Ishikawa (cell line): ENCODE results near the gene RNF186.

Source experiments
- CEBPB ChIP-seq: IDR thresholded peaks from 2 replicates; pipeline ENCODE4 v1.6.1; 2012
- CREB1 ChIP-seq: IDR thresholded peaks from 2 replicates; pipeline ENCODE4 v1.6.1; 2012; ENCODE audit warnings: low read depth
- EGR1 ChIP-seq: IDR thresholded peaks from 2 replicates; pipeline ENCODE4 v1.6.1; 2012
- EP300 ChIP-seq: IDR thresholded peaks from 2 replicates; pipeline ENCODE4 v1.6.1; 2012; ENCODE audit warnings: borderline replicate concordance
- FOXM1 ChIP-seq: IDR thresholded peaks from 2 replicates; pipeline ENCODE4 v1.6.1; 2012; ENCODE audit warnings: low read depth, borderline replicate concordance
- NFIC ChIP-seq: IDR thresholded peaks from 2 replicates; pipeline ENCODE4 v1.6.1; 2012
- RAD21 ChIP-seq: IDR thresholded peaks from 2 replicates; pipeline ENCODE4 v1.6.1; 2012; ENCODE audit warnings: low read depth
- TAF1 ChIP-seq: IDR thresholded peaks from 2 replicates; pipeline ENCODE4 v1.6.1; 2012; ENCODE audit warnings: low read depth, mild to moderate bottlenecking
- TCF12 ChIP-seq: IDR thresholded peaks from 2 replicates; pipeline ENCODE4 v1.6.1; 2012; ENCODE audit warnings: low read depth
- TEAD4 ChIP-seq: IDR thresholded peaks from 2 replicates; pipeline ENCODE4 v1.6.1; 2012
- YY1 ChIP-seq: IDR thresholded peaks from 2 replicates; pipeline ENCODE4 v1.6.1; 2012; ENCODE audit warnings: low read depth
- ZBTB7A ChIP-seq: IDR thresholded peaks from 2 replicates; pipeline ENCODE4 v1.6.1; 2012; ENCODE audit warnings: low read depth
- TF ChIP-seq, protein P1 (sequence below): IDR thresholded peaks from 2 replicates; pipeline ENCODE4 v1.6.1; 2012
- TF ChIP-seq, protein P2 (sequence below): IDR thresholded peaks from 2 replicates; pipeline ENCODE4 v1.6.1; 2012; ENCODE audit warnings: low read depth, mild to moderate bottlenecking
- TF ChIP-seq, protein P3 (sequence below): IDR thresholded peaks from 2 replicates; pipeline ENCODE4 v1.6.1; 2012

RNF186 gene

DNA sequence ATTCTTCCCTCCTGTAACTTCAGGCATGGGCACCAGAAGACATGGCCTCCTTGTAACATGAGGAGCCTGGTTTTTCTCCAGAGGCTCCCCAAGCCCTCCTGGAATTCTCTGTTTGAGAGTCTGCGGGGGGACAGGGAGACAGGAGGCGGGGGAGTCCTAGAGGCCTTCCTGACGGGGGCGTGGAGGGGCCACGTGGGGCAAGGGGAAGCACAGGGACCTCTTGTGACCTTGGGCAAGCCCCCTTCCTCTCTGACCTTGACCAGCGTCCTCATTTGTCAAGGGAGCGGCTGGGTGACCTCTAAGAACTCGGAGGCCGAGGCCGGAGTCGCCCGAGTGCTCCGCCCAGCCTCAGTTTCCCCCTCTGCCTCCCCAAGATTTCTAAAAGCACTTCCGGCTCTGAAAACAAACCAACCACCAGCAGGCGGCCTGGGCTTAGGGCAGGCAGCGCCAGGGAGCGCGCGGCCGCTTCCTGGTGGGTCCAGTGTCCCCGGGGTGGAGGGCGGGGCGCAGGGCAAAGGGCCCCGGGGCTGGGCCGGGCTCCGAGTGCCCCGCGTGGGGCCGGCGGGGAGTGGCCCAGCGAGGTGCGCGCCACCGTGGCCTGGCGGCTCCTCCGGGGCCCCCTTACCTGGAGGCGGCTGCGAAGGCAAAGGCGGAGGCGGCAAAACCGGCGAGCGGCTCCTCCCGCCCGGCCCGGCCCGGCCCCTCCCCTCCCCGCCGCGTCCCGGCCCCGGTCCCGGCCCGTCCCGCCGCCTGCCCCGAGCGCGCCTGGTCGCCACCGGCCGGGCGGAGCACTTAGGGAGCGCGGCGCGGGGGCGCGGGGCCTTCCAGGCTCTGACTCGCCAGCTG, 15.6 kb downstream of the RNF186 start, which contains the start of gene TMCO4:
TMCO4 (minus strand) TSS at position 687 of the 846 bp plus-strand sequence. CDS start 19,158 bp downstream, outside the sequence.
- TF ChIP-seq TAF1 (peak; percentile 16; the same call in 1 of the 2 replicates), EP300 (no peak)

DNA sequence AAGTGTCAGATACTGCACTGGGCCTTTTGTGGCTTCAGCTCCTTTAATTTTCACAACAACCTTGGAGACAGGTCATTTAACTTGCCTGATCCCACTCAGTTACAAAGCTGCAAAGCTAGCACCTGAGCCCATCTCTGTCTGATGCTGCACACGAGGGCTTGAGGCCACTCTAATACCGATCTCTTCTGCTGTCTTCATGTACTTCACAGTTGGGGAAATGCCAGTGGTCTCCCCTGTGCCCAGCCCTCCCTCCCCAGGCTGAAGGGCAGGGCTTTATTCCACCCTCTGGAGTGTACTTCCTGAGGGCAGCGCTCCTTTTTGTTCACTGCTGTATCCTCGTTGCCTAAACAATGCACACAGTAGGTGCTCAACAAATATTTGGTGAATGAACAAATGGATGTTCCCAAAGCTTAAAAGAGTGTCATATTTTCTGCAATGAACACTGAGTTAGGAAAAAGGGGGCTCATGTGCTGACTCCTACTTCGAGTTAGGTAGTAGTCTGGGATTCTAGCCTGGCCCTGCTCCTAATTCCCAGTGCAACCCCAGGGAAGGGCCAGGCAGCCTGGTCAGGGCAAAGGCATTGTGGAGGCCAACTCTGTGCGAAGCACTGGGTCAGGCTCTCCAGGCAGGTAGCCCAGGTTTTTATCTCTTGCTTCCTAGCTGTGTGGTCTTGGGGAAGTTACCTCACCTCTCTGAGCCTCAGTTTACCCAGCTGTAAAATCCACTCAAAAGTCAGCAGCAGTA, 16.4 kb downstream of the RNF186 start:
- TF ChIP-seq TAF1 = no peak
- no peak for TF ChIP-seq YY1
- no peak for TF ChIP-seq CREB1
- no peak for TF ChIP-seq TEAD4
- no peak for TF ChIP-seq RAD21
- TF ChIP-seq, protein P1, sequence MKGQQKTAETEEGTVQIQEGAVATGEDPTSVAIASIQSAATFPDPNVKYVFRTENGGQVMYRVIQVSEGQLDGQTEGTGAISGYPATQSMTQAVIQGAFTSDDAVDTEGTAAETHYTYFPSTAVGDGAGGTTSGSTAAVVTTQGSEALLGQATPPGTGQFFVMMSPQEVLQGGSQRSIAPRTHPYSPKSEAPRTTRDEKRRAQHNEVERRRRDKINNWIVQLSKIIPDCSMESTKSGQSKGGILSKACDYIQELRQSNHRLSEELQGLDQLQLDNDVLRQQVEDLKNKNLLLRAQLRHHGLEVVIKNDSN = no peak
- TF ChIP-seq EGR1 = no peak
- TF ChIP-seq, protein P2, sequence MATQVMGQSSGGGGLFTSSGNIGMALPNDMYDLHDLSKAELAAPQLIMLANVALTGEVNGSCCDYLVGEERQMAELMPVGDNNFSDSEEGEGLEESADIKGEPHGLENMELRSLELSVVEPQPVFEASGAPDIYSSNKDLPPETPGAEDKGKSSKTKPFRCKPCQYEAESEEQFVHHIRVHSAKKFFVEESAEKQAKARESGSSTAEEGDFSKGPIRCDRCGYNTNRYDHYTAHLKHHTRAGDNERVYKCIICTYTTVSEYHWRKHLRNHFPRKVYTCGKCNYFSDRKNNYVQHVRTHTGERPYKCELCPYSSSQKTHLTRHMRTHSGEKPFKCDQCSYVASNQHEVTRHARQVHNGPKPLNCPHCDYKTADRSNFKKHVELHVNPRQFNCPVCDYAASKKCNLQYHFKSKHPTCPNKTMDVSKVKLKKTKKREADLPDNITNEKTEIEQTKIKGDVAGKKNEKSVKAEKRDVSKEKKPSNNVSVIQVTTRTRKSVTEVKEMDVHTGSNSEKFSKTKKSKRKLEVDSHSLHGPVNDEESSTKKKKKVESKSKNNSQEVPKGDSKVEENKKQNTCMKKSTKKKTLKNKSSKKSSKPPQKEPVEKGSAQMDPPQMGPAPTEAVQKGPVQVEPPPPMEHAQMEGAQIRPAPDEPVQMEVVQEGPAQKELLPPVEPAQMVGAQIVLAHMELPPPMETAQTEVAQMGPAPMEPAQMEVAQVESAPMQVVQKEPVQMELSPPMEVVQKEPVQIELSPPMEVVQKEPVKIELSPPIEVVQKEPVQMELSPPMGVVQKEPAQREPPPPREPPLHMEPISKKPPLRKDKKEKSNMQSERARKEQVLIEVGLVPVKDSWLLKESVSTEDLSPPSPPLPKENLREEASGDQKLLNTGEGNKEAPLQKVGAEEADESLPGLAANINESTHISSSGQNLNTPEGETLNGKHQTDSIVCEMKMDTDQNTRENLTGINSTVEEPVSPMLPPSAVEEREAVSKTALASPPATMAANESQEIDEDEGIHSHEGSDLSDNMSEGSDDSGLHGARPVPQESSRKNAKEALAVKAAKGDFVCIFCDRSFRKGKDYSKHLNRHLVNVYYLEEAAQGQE = no peak
- no peak for TF ChIP-seq ZBTB7A
- TF ChIP-seq, protein P3, sequence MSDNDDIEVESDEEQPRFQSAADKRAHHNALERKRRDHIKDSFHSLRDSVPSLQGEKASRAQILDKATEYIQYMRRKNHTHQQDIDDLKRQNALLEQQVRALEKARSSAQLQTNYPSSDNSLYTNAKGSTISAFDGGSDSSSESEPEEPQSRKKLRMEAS = no peak
- TF ChIP-seq NFIC = no peak
- TF ChIP-seq FOXM1 = no peak
- no peak for TF ChIP-seq EP300
- TF ChIP-seq CEBPB = no peak
- no peak for TF ChIP-seq TCF12

DNA sequence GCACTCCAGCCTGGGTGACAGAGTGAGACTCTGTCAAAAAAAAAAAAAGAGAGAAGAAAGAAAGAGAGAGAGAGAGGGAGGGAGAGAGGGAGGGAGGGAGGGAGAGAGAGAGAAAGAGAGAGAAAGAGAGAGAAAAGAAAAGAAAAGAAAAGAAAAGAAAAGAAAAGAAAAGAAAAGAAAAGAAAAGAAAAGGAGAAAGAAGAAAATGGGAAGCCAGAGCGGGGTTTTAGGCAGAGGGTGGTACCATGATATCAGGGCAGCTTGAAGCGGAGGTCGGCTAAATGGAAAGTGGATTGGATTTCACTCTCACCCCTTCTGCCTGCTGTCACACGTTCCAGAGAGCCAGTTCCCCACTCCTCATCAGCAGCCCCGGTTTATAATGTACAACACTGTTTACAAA, 17.3 kb downstream of the RNF186 start:
- TF ChIP-seq, protein P1 = no peak
- TF ChIP-seq ZBTB7A = no peak
- TF ChIP-seq, protein P2 = no peak
- no peak for TF ChIP-seq CREB1
- no peak for TF ChIP-seq TAF1
- no peak for TF ChIP-seq EP300
- no peak for TF ChIP-seq FOXM1
- TF ChIP-seq EGR1 = no peak
- no peak for TF ChIP-seq RAD21
- TF ChIP-seq, protein P3 = no peak
- no peak for TF ChIP-seq CEBPB
- TF ChIP-seq NFIC = no peak

DNA sequence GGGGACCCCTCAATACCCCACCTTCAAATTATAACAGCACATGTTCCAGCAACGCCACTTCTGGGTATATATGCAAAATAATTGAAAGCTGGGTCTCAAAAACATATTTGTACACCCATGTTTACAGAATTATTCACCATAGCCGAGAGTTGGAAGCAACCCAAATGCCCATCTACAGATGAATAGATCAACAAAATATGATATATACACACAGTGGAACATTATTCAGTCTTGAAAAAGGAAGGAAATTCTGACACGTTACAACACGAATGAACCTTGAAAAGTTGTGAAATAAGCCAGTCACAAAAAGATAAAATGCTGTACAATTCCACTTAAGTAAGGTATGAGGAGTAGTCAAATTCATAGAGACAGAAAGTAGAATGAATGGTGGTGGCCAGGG, 20.5 kb downstream of the RNF186 start:
- TF ChIP-seq, protein P1 = no peak
- TF ChIP-seq TEAD4 (no peak), CREB1 (no peak), RAD21 (no peak), TCF12 (no peak)

DNA sequence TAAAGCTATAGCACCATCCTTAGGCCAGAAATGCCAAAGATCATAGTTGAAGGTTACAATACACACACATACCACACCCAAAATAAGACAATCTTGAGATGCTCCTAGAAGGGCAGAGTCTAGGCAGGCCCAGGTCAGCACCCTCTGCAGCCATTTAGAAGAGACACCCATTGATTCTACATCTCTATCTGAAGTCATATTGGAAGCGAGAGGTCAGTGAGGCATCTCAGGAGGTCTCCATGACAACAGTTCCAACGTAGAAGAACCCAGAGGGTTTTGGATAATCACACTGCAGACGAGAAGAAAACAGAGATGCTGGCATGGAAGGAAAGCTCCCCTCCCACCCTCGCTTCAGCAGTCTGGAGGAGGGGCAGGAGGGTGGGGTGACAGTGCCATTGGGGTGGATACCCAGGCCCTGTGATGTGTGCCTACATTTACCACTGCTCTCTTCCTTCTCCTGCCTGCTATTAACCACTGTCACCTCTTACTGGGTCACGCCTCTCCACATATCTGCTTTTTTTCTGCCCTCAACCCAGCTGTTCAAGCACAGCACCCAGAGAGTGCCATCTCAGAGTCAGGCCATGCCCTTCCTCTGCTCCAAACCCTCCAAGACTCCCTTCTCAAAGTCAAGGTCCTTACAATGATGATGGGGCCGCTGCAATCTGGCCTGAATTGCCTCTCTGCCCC, 21.6 kb downstream of the RNF186 start:
- TF ChIP-seq, protein P1 = no peak
- TF ChIP-seq FOXM1 = no peak
- TF ChIP-seq RAD21 = no peak
- TF ChIP-seq TAF1 = no peak
